Fibroblast of peridontal ligament (primary cell): ENCODE data around the gene DUT.
A peak's percentile ranks its signal among the peaks of the same experiment; 100 is the strongest.

ENCODE experiments used
- DNase-seq: peaks from one replicate; pipeline ENCODE4 v3.0.0-alpha.2; 2010; ENCODE audit errors: extremely low read depth

Gene DUT

GRCh38 chr15:48330105-48330785, 984 bp upstream of the DUT start:
- peak; percentile 24 for DNase-seq

GRCh38 chr15:48331796-48332641, 790 bp downstream of the DUT start:
- peak; percentile 62 for DNase-seq

GRCh38 chr15:48332642-48333034, 1.4 kb downstream of the DUT start:
- no peak for DNase-seq

GRCh38 chr15:48333540-48333939, 2.3 kb downstream of the DUT start:
- no peak for DNase-seq

GRCh38 chr15:48334260-48334659, 3.0 kb downstream of the DUT start:
- no peak for DNase-seq

- DNase-seq = no peak
These were observed 5.7 kb downstream of the DUT start for GRCh38 chr15:48336940-48337339.

GRCh38 chr15:48337607-48338006, 6.4 kb downstream of the DUT start:
- no peak for DNase-seq

- no peak for DNase-seq
These were observed 8.9 kb downstream of the DUT start for GRCh38 chr15:48340111-48340510.

- DNase-seq = no peak
These were observed 12.6 kb downstream of the DUT start for GRCh38 chr15:48343865-48344264.

- no peak for DNase-seq
These were observed 14.3 kb downstream of the DUT start for GRCh38 chr15:48345516-48345915.

- peak; percentile 67 for DNase-seq
These were observed 21.3 kb downstream of the DUT start for GRCh38 chr15:48352474-48353072.

- DNase-seq = no peak
These were observed 23.6 kb downstream of the DUT start for GRCh38 chr15:48354694-48355303.

- DNase-seq = peak; percentile 34
These were observed 24.1 kb downstream of the DUT start for GRCh38 chr15:48355377-48355776.

GRCh38 chr15:48358229-48359152, 27.3 kb downstream of the DUT start:
- DNase-seq = peak; percentile 80

GRCh38 chr15:48360841-48361240, 29.6 kb downstream of the DUT start:
- peak; percentile 41 for DNase-seq

- no peak for DNase-seq
These were observed 30.5 kb downstream of the DUT start for GRCh38 chr15:48361685-48362084.

GRCh38 chr15:48363474-48363873, 32.2 kb downstream of the DUT start:
- DNase-seq = peak; percentile 40

- no peak for DNase-seq
These were observed 34.3 kb downstream of the DUT start for GRCh38 chr15:48365575-48365974.

GRCh38 chr15:48366584-48367312, 35.5 kb downstream of the DUT start:
- DNase-seq = no peak

GRCh38 chr15:48367483-48367882, 36.3 kb downstream of the DUT start:
- peak; percentile 53 for DNase-seq

GRCh38 chr15:48370460-48370859, 39.2 kb downstream of the DUT start:
- peak; percentile 98 for DNase-seq
